ENCODE results near the gene TIGD4. TPM values are rescaled to one million over a fixed set of nuclear protein-coding genes. Genes with fewer than 3 reads are reported as not detected.
A peak's percentile ranks its signal among the peaks of the same experiment; 100 is the strongest.

The TIGD4 gene
- total RNA-seq = under 1 TPM; 0.60 to 0.68 TPM
- polyA plus RNA-seq = 0.29 TPM

DNA sequence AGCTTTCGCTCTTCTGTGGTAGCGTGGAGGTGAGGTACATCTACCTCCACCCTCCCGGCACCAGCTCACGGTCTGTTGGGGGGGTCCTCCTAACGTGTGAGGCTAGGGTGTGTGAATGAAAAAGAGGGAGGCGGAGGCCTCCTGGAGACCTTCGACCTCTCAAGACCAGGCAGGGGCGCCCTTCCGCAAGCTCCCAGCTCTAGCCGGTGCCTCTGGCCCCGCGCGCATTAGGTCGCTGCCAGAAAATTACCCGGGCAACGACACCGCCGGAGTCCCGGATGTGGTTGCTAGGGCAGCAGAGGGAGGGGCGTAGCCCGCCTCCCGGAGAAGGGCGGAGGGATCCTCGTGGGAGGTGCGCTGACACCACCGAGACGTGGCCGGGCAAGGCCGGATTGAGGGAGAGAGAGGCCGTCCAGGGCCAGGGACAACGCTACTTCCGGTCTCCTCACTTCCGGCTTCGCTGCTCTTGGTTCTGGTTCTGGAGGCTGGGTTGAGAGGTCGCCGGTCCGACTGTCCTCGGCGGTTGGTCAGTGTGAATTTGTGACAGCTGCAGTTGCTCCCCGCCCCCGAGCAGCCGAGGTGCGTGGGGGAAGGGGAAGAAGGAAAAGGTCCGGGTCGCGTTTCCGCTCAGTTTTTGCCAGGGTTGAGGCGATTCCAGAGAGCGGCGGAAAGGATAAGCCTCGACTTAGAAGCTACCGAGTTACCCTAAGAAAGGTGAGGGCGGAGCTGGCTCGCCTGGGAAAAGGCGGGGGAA is at the start of gene TIGD4, which contains the start of gene ARFIP1:
Gene TIGD4 (minus strand): TSS at position 218 of the 754 bp plus-strand sequence. CDS start 8,726 bp downstream, outside the sequence.
Gene ARFIP1 (plus strand): TSS at position 442 of the 754 bp plus-strand sequence. CDS start 49,680 bp downstream, outside the sequence.
- Mint-ChIP-seq H3K36me3 (peaks cover 0 to 13% (median 0%) of the 10 kb centered on the region in 3 donors), H3K27me3 (peaks cover 0 to 4% of the 10 kb centered on the region in 2 donors), H3K4me1 (peaks cover 37 to 60% (median 54%) of the 10 kb centered on the region in 3 donors), H3K4me3 (peak within 1 kb of the TSS; percentile 95 to 100 (median 99)), H3K27ac (peak within 1 kb of the TSS; percentile 92 to 99 (median 98)), H3K9me3 (no peaks in the 10 kb centered on the region)
- H3K9me3 ChIP-seq (ENCODE audit: low read length) = no peaks in the 10 kb centered on the region
- H3K4me1 ChIP-seq (ENCODE audit: insufficient read depth, low read length) = peaks cover 25% of the 10 kb centered on the region
- H3K36me3 ChIP-seq (ENCODE audit: insufficient read depth, low read length) = no peaks in the 10 kb centered on the region
- ChIA-PET CTCF (interaction anchor here (0.5 to 2.5 kb wide), 12 partner anchors 8 to 347 kb away, joined by 3 to 12 read pairs (median 3); no protein-coding TSS in a partner anchor), POLR2A (interaction anchor here (1.0 to 1.7 kb wide), 3 partner anchors 101 to 282 kb away, joined by 3 to 7 read pairs (median 5); partner anchors contain the start of genes FBXW7 and TMEM154)
- peak within 1 kb of the TSS; percentile 81 for H3K4me3 ChIP-seq (ENCODE audit: low read length)
- peak; percentile 89 to 96 (median 93) for DNase-seq
- H3K27me3 ChIP-seq (ENCODE audit: insufficient read depth, low read length, poor library complexity, severe bottlenecking) = no peaks in the 10 kb centered on the region
- peak within 1 kb of the TSS; percentile 84 for H3K27ac ChIP-seq (ENCODE audit: low read depth, low read length)

DNA sequence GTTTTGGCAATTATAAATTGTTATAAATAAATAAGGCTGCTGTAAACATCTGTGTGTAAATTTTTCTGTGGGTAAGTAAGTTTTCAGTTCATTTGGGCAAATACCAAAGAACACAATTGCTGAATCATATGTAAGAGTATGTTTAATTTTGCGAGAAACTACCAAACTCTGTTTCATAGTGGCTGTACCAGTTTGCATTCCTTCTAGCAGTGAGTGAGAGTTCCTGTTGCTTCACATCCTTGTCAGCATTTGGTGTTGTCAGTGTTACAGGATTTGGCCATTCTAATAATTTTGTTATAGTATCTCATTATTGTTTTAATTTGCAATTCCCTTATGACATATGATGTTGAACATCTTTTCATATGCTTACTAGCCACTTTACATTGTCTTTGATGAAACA is 48.6 kb upstream of the TIGD4 start:
- H3K27me3 ChIP-seq (ENCODE audit: insufficient read depth, low read length, poor library complexity, severe bottlenecking) = no peaks in the 10 kb centered on the region
- Mint-ChIP-seq H3K27me3 (no peaks in the 10 kb centered on the region), H3K36me3 (peaks cover 29 to 58% (median 37%) of the 10 kb centered on the region in 3 donors), H3K4me3 (no peak overlapping the region), H3K9me3 (peaks cover 0 to 31% (median 24%) of the 10 kb centered on the region in 5 donors), H3K27ac (no peak overlapping the region), H3K4me1 (no peaks in the 10 kb centered on the region)
- H3K36me3 ChIP-seq (ENCODE audit: insufficient read depth, low read length) = no peaks in the 10 kb centered on the region
- CTCF ChIA-PET = no interaction called here
- POLR2A ChIA-PET = no interaction called here
- no peak overlapping the region for H3K4me3 ChIP-seq (ENCODE audit: low read length)
- DNase-seq = no peak
- no peaks in the 10 kb centered on the region for H3K4me1 ChIP-seq (ENCODE audit: insufficient read depth, low read length)
- H3K27ac ChIP-seq (ENCODE audit: low read depth, low read length) = no peak overlapping the region
- no peaks in the 10 kb centered on the region for H3K9me3 ChIP-seq (ENCODE audit: low read length)

DNA sequence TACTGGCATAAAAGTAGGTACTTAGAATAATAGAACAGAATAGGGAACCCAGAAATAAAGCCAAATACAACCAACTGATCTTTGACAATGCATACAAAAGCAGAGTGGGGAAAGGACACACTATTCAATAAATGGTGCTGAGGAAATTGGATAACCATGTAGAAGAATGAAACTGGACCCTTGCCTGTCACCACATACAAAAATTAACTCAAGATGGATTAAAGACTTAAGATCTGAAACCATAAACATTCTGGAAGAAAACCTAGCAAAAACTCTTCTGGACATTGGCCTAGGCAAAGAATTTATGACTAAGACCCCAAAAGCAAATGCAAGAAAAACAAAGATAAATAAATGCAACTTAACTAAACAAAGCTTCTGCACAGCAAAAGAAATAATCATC is 45.8 kb upstream of the TIGD4 start:
- H3K36me3 ChIP-seq (ENCODE audit: insufficient read depth, low read length) = no peaks in the 10 kb centered on the region
- H3K4me1 ChIP-seq (ENCODE audit: insufficient read depth, low read length) = no peaks in the 10 kb centered on the region
- Mint-ChIP-seq H3K36me3 (peaks cover 12 to 61% (median 17%) of the 10 kb centered on the region in 3 donors), H3K4me1 (no peaks in the 10 kb centered on the region), H3K27me3 (no peaks in the 10 kb centered on the region), H3K4me3 (no peak overlapping the region), H3K9me3 (peaks cover 0 to 33% (median 24%) of the 10 kb centered on the region in 5 donors), H3K27ac (no peak overlapping the region)
- ChIA-PET CTCF (no interaction called here), POLR2A (no interaction called here)
- H3K27ac ChIP-seq (ENCODE audit: low read depth, low read length) = no peak overlapping the region
- H3K4me3 ChIP-seq (ENCODE audit: low read length) = no peak overlapping the region
- no peak for DNase-seq
- H3K9me3 ChIP-seq (ENCODE audit: low read length) = no peaks in the 10 kb centered on the region
- H3K27me3 ChIP-seq (ENCODE audit: insufficient read depth, low read length, poor library complexity, severe bottlenecking) = no peaks in the 10 kb centered on the region

- no peak overlapping the region for H3K27ac Mint-ChIP-seq
- POLR2A ChIA-PET = no interaction called here
These were observed 45.0 kb upstream of the TIGD4 start for GRCh38 chr4:152824561-152824960.

DNA sequence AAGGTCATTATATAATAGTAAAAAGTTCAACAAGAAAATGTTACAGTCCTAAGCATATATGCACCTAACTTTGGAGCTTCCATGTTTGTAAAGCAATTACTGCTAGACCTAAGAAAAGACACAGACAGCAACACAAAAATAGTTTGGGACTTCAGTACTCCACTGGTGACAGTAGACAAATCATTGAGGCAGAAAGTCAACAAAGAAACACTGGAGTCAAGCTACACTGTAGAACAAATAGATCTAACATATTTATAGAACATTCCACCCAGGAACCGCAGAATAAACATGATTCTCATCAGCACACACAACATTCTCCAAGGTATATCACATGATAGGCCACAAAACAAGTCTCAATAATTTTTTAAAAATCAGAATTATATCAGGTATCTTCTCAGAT is 42.8 kb upstream of the TIGD4 start:
- Histone ChIP-seq H3K36me3 (ENCODE audit: insufficient read depth, low read length) (no peaks in the 10 kb centered on the region), H3K4me3 (ENCODE audit: low read length) (no peak overlapping the region), H3K27me3 (ENCODE audit: insufficient read depth, low read length, poor library complexity, severe bottlenecking) (no peaks in the 10 kb centered on the region), H3K27ac (ENCODE audit: low read depth, low read length) (no peak overlapping the region), H3K9me3 (ENCODE audit: low read length) (no peaks in the 10 kb centered on the region), H3K4me1 (ENCODE audit: insufficient read depth, low read length) (peaks cover 3% of the 10 kb centered on the region)
- Mint-ChIP-seq H3K4me1 (peaks cover 7 to 9% (median 7%) of the 10 kb centered on the region in 3 donors), H3K27ac (no peak overlapping the region), H3K4me3 (no peak overlapping the region), H3K36me3 (peaks cover 11 to 64% (median 14%) of the 10 kb centered on the region in 3 donors), H3K9me3 (peaks cover 0 to 24% (median 18%) of the 10 kb centered on the region in 5 donors), H3K27me3 (peaks cover 0 to 2% of the 10 kb centered on the region in 2 donors)
- CTCF ChIA-PET = no interaction called here
- POLR2A ChIA-PET = no interaction called here
- DNase-seq = no peak

More at GRCh38 chr4:152824561-152824960, 45.0 kb upstream of the TIGD4 start:
- H3K4me3 ChIP-seq (ENCODE audit: low read length) = no peak overlapping the region
- no peaks in the 10 kb centered on the region for H3K4me1 ChIP-seq (ENCODE audit: insufficient read depth, low read length)
- no peak overlapping the region for H3K27ac ChIP-seq (ENCODE audit: low read depth, low read length)
- CTCF ChIA-PET = no interaction called here
- Mint-ChIP-seq H3K4me1 (no peaks in the 10 kb centered on the region), H3K36me3 (peaks cover 13 to 62% (median 17%) of the 10 kb centered on the region in 3 donors), H3K4me3 (no peak overlapping the region), H3K9me3 (peaks cover 0 to 33% (median 24%) of the 10 kb centered on the region in 5 donors), H3K27me3 (no peaks in the 10 kb centered on the region)
- DNase-seq = no peak
- H3K36me3 ChIP-seq (ENCODE audit: insufficient read depth, low read length) = no peaks in the 10 kb centered on the region
- no peaks in the 10 kb centered on the region for H3K9me3 ChIP-seq (ENCODE audit: low read length)
- no peaks in the 10 kb centered on the region for H3K27me3 ChIP-seq (ENCODE audit: insufficient read depth, low read length, poor library complexity, severe bottlenecking)

DNA sequence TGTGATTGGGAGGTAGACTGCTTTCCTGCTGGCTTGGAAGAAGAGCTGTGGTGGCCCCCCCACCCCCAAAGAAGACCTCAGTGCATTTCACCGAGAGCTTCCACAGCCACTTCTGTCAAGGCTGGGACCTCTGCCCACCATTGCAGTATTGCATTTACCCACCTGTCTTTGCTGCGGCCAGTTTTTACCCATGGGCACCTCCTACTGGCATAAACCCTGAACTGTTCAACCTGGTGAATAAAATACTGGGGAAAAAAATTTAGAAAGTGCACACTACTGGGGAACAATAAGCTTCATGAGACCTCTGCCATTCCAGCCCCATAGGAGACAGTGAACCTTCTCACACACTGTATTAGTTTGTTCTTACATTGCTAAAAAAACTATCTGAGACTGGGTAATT is 40.5 kb upstream of the TIGD4 start:
- DNase-seq = no peak
- Mint-ChIP-seq H3K27me3 (peaks cover 0 to 2% of the 10 kb centered on the region in 2 donors), H3K4me1 (peaks cover 19 to 21% (median 19%) of the 10 kb centered on the region in 3 donors), H3K36me3 (peaks cover 23 to 70% (median 26%) of the 10 kb centered on the region in 3 donors), H3K9me3 (peaks cover 0 to 24% (median 21%) of the 10 kb centered on the region in 5 donors), H3K27ac (peak overlapping the region in 1 of 8 donors; percentile 70), H3K4me3 (no peak overlapping the region)
- peaks cover 9% of the 10 kb centered on the region for H3K4me1 ChIP-seq (ENCODE audit: insufficient read depth, low read length)
- ChIA-PET POLR2A (no interaction called here), CTCF (no interaction called here)
- H3K9me3 ChIP-seq (ENCODE audit: low read length) = no peaks in the 10 kb centered on the region
- H3K27me3 ChIP-seq (ENCODE audit: insufficient read depth, low read length, poor library complexity, severe bottlenecking) = no peaks in the 10 kb centered on the region
- H3K36me3 ChIP-seq (ENCODE audit: insufficient read depth, low read length) = no peaks in the 10 kb centered on the region
- H3K4me3 ChIP-seq (ENCODE audit: low read length) = no peak overlapping the region
- H3K27ac ChIP-seq (ENCODE audit: low read depth, low read length) = no peak overlapping the region

DNA sequence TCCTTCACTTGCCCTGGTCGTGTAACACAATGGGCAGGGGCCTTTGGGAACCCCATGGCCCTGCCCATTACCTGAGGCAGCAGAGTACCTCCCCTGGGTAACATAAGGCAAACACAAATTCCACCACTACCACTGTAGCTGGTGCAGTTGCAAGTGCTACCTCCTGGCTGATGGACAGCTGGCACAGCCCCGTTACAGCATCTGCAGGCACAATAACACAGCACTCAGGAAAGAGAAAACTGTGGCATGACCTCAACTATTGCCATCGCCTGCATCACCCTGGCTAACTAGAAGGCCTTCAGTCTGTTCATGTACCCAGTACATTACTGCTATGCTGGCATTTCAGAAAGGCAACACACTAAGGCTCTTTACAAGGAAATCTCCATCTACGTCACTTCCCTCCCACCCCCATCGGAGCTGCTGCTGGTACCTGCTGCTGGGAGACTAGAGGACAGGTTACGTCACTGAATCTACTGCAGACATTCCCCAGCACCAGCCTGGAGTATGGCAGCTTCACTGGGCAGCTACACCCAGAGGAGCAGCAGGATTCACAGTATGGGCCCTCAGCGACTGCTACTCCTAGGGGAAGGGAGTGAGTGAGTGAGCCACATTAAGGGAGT is 39.6 kb upstream of the TIGD4 start:
- ChIA-PET POLR2A (no interaction called here), CTCF (interaction anchor here (0.7 kb wide), 1 partner anchor 23 kb away, joined by 3 read pairs; no protein-coding TSS in a partner anchor)
- Mint-ChIP-seq H3K9me3 (peaks cover 0 to 25% (median 23%) of the 10 kb centered on the region in 5 donors), H3K36me3 (peaks cover 25 to 71% (median 33%) of the 10 kb centered on the region in 3 donors), H3K27me3 (peaks cover 0 to 2% of the 10 kb centered on the region in 2 donors), H3K4me3 (peak overlapping the region in 1 of 7 donors; percentile 63), H3K27ac (no peak overlapping the region), H3K4me1 (peaks cover 19 to 21% (median 19%) of the 10 kb centered on the region in 3 donors)
- H3K27me3 ChIP-seq (ENCODE audit: insufficient read depth, low read length, poor library complexity, severe bottlenecking) = no peaks in the 10 kb centered on the region
- H3K36me3 ChIP-seq (ENCODE audit: insufficient read depth, low read length) = no peaks in the 10 kb centered on the region
- no peak overlapping the region for H3K4me3 ChIP-seq (ENCODE audit: low read length)
- no peak overlapping the region for H3K27ac ChIP-seq (ENCODE audit: low read depth, low read length)
- DNase-seq = no peak
- H3K4me1 ChIP-seq (ENCODE audit: insufficient read depth, low read length) = peaks cover 9% of the 10 kb centered on the region
- no peaks in the 10 kb centered on the region for H3K9me3 ChIP-seq (ENCODE audit: low read length)

DNA sequence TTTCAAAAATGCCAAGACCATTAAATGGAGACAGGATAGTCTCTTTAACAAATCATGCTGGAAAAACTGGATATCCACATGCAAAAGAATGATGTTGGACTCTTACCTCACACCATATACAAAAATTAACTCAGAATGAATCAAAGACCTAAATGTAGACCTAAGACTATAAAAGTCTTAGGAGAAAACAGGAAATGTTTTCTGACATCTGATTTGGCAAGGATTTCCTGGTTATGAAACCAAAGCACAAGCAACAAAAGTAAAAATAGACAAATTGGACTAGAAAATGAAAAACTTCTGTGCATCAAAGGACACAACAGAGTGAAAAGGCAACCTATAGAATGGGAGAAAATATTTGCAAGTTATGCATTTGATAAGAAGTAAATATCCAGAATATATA is 37.8 kb upstream of the TIGD4 start:
- H3K27me3 Mint-ChIP-seq = peaks cover 0 to 4% of the 10 kb centered on the region in 2 donors
- H3K9me3 Mint-ChIP-seq = peaks cover 4 to 36% (median 32%) of the 10 kb centered on the region in 5 donors
- DNase-seq = no peak
- no peaks in the 10 kb centered on the region for H3K36me3 ChIP-seq (ENCODE audit: insufficient read depth, low read length)
- peaks cover 33 to 85% (median 45%) of the 10 kb centered on the region in 3 donors for H3K36me3 Mint-ChIP-seq
- ChIA-PET CTCF (no interaction called here), POLR2A (no interaction called here)
- peaks cover 19 to 21% (median 19%) of the 10 kb centered on the region in 3 donors for H3K4me1 Mint-ChIP-seq
- no peaks in the 10 kb centered on the region for H3K27me3 ChIP-seq (ENCODE audit: insufficient read depth, low read length, poor library complexity, severe bottlenecking)
- no peaks in the 10 kb centered on the region for H3K9me3 ChIP-seq (ENCODE audit: low read length)
- H3K27ac ChIP-seq (ENCODE audit: low read depth, low read length) = no peak overlapping the region
- H3K4me3 ChIP-seq (ENCODE audit: low read length) = no peak overlapping the region
- peak overlapping the region in 2 of 8 donors; percentile 0 to 57 for H3K27ac Mint-ChIP-seq
- H3K4me3 Mint-ChIP-seq = peak overlapping the region in 1 of 7 donors; percentile 4
- peaks cover 9% of the 10 kb centered on the region for H3K4me1 ChIP-seq (ENCODE audit: insufficient read depth, low read length)

Data from CD8-positive, alpha-beta memory T cell (primary cell).